HG02852 (cell line): ENCODE data around the gene SLC12A5.
"Not testable (repeated sequence)": the region's sequence is repeated elsewhere in the genome, so short reads cannot be mapped to it uniquely, and the experiment has no call there.

ENCODE experiments used
- ATAC-seq: cut with Tn5 transposase; IDR thresholded peaks from one replicate; pipeline ENCODE4 v1.9.1; 2021; ENCODE audit warnings: mild to moderate bottlenecking, moderate library complexity; ENCODE audit not compliant: unreplicated experiment

SLC12A5 gene

DNA sequence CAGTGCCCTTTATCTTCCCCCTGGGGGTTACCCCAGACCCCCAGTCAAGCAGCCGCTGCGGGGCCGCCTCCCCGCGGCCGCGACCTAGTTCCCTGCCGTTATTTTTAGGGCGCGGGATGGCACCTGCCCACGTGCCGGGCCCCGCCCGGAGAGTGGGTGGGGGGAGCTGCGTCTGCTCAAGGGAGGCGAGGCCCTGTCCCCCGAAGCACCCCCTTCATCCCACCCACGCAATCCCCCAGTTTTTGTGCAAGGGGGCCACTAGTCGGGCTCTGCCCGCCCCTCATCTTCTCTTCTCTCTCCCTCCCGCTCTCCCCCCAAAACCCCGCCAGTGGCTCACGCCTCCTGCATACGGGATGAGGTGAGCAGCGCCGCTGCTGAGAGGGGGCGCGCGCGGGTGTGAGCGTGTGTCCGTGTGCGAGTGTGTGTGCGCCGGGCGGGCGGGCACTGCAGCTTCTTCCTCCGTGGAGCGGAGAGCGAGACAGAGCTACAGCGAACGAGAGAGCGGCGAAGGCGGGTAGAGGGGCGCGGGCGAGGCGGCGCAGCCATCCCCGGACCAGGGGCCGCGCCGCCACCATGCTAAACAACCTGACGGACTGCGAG, at the start of gene SLC12A5:
TSS of gene SLC12A5 (plus strand) at position 444 of the 600 bp plus-strand sequence. CDS start at position 574, 130 bp downstream.
- no peak for ATAC-seq

DNA sequence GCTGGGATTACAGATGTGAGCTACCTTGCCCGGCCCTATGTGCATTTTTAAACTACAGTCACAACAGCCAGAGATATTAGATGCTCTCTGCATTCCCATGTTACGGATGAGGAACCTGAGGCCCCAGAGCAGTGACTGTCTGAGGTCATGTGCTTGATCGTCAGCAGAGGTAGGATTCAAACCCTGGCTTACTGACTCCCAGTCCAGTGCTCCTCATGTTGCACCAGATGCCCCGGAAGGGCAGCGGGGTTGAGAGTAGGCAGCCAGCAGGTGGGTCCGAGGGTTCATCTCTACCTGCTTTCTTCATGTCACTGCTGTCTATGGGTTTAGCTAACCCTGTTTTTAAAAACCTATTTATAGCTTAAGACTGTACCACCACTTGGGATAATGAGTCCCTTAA, 47.8 kb upstream of the SLC12A5 start:
- no peak for ATAC-seq

DNA sequence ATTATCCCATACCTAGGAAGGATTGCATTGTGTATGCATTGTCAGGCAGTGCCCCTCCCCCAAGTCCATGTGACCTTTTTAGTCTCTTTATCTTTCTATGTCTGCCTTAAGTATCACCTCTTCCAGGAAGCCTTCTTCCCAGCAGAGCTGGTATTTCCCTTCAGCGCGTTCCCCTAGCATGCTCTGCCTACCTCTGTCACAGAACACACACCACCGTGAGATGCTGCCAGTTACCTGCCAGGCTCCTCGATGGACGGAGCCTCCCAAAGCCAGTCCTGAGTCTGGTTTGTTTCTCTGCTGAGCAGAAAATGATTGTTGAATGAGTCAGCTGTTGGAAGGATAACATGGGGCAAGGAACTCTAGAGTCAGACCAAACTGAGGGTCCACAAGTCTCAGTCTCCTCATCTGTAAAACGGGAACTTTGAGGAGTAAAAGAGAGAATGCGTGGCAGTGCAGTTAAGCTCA, 45.7 kb upstream of the SLC12A5 start:
- ATAC-seq, result no peak

DNA sequence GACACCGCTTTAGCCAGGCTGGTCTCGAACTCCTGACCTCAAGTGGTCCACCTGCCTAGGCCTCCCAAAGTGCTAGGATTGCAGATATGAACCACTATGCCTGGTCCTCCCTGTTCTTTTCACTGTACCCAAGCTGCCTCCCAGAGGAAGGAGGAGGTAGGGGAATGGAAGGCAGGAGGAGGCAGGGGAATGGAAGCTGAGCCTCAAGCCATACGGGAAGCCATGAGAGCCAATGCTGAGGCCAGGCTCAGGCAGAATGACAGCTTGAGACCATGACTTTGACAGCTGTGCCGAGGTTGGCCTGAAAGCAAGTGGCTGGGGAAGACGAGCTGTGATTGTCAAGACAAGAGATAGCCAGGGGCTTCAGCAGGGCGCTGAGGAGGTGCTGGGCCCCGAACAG, 43.4 kb upstream of the SLC12A5 start:
- no peak for ATAC-seq

DNA sequence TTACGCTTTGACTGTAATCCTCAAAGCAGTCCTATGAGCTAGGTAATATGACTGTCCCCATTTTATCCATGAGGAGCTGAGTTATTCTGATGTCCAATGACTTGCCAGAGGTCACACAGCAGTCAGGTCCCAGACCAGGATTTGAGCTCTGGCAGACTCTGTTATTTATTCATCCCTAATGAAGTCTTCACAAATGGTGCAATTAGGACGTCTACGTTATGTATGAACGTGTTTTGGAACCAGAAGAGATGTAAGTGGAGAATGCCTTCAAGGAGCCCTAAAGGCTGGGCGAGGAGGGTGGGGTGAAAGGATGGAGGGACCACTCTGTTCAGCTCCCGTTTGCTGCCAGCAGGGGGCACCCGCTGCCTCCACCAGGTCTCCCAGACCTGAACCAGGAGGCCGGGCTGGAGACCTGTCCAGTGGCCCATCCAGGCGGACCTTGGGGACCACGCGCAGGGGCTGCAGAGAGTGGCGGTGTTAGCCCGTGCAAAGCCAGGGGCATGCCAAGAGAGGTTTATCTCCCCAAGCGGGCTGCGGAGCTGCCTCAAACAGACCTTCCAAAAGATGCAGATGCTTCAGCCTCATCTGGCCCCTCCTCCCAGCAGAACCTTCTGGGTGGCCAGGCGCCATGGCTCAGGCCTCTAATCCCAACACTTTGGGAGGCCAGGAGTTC, 41.8 kb upstream of the SLC12A5 start:
- ATAC-seq, result no peak

DNA sequence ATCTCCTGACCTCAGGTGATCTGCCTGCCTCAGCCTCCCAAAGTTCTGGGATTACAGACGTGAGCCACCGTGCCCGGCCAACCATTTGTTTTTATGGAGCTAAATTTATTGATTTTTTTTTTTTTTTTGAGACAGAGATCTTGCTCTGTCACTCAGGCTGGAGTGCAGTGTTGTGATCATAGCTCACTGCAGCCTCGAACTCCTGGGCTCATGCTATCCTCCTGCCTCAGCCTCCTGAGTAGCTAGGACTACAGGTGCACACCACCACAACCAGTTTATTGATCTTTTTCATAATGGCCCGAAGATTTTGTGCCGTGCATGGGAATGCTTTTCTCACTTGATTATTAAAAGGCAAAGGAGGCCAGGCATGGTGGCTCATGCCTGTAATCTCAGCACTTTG, 40.2 kb upstream of the SLC12A5 start:
- not testable (repeated sequence) for ATAC-seq

DNA sequence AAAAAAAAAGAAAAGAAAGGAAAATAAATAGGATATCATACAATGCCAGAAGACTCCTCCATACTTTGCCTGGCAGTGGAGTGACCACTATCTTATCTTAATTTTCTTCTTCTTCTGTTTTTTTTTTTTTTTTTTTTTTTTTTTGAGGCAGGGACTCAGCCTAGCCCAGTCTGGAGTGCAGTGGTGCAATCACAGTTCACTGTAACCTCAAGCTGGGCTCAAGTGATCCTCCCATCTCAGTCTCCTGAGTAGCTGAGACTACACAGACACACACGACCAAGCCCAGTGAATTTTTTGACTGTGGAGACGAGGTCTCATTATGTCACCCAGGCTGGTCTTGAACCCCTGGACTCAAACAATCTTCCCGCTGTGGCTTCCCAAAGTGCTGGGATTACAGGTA, 37.4 kb upstream of the SLC12A5 start:
- ATAC-seq, result no peak

DNA sequence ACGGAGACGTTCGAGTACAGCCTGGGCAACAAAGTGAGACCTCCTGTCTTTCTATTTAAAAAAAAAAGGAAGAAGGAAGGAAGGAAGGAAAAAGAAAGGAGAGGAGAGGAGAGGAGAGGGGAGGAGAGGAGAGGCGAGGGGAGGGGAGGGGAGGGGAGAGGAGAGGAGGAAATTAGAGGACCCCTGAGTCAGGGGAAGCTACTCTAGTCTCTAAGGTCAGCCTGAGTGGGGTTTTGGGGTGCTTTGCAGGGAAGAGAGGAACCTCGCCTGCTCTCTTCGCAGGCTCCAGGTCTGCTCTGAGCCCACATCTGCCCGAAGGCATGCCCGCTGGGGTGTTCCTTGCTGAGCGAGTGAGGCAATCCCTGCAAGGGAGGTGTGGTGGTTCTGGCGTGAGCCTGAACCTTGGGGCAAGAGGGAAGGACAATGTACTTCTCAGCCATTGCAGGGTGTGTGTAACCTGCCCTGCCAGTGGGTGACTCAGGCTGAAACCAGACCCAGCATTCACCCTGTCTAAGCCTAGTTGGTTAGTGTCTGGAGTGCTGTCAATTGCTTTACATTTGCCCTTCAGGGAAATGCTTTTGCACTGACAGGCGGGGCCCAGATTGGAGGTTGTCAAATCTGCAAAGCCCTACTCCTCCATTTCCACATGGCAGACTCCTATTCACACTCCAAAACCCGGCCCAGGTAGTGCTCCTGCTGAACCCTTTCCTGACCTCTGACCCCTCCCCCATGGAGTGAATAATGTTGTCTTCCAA, 35.6 kb upstream of the SLC12A5 start:
- ATAC-seq, result no peak

DNA sequence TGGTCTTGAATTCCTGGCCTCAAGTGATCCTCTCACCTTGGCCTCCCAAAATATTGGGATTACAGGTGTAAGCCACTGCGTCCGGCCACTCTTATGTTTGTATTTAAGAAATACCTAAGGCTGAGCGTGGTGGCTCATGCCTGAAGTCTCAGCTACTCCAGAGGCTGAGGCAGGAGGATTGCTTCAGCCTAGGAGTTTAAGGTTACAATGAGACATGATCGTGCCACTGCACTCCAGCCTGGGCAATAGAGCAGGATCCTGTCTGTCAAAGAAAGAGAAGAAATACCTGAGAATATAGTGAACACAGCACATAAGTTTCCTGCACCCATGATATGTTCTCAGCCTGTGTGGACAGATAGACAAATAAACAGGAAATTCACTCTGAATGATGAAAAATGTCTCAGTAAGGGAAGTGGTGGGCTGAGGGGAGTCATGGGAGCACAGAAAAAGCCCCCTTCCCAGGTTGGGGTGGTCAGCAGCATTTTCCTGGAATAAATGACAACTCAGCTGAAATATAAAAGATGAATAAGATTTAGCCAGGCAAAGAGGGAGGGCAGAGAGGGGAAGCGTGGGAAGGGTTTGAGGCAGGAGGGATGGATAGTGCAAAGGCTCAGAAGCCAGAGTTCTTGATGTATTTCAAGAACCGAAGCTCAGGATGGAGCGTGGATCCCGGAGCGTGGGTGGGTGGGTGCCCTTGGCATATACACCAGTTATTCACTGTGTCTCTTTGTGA, 34.1 kb upstream of the SLC12A5 start:
- no peak for ATAC-seq

DNA sequence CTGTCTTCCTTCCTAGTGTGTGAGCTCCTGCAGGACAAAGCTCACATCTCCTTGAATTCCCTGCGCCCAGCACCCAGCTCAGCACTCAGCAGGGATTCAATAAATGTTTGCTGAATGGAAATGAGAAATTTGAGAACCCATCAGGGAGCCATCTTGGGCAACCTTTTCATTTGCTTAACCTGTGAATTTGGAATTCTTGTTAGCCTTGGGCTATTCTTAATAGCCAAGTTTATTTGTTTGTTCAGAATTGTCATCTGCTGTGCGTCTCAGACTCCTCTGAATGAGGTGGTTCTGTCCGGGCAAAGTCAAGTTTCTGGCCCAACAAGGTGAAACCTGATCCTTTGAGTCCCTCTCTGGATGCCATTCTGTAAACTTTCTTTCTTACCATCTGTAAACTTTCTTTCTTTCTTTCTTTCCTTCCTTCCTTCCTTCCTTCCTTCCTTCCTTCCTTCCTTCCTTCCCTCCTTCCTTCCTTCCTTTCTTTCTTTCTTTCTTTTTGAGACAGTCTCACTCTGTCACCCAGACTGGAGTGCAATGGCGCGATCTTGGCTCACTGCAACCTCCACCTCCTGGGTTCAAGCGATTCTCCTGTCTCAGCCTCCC, 33.4 kb upstream of the SLC12A5 start:
- ATAC-seq, result not testable (repeated sequence)

DNA sequence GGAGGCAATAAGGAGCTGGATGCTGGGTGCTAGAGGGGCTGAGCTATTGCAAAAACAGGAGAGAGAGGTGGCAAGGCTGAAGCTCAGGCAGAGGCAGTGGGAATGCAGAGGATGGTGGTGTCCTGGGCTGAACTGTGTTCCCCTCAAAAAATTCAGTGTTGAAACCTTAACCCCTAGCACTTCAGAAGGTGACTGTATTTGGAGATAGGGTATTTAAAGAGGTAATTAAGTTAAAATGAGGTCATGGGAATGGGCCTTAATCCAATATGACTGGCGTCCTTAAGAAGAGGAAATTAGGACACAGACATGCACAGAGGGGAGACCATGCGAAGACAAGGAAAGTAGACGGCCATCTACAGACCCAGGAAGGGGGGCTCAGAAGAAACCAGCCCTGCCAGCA, 31.8 kb upstream of the SLC12A5 start:
- ATAC-seq, result no peak

DNA sequence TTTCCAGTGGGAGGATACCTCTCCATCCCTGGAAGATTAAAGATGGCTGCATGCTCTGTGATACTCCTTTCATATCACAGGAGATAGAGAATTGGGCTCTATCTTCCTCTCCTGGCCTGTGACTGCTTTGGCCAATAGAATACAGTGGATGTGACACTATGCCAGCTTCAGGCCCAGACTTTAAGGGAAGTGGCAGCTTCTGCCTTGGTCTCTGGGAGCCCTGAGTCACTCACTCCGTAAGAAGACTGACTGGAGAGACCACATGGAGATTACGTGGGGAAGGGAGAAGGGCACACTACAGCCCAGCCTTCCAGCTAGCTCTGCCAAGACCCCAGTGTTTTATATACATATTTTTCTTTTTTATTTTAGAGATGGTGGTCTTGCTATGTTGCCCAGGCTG, 30.7 kb upstream of the SLC12A5 start:
- no peak for ATAC-seq

DNA sequence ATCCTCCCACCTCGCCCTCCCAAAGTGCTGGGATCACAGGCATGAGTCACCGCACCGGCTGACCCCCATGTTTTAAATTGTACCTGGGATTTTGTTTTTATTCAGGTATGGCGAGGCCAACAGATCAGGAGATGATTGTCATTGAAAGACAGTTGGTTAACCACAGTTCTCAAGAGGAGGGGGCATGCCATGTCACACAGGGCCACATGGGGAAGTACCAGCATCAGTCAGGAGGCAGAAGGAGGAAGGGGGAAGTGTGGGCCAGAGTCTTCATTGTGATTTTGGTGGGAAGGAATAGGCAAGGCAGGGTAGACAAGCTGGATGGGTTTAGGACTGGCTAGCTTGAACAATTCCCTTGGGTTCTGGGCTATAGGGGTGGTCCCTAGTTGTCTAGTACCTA, 30.3 kb upstream of the SLC12A5 start:
- no peak for ATAC-seq

DNA sequence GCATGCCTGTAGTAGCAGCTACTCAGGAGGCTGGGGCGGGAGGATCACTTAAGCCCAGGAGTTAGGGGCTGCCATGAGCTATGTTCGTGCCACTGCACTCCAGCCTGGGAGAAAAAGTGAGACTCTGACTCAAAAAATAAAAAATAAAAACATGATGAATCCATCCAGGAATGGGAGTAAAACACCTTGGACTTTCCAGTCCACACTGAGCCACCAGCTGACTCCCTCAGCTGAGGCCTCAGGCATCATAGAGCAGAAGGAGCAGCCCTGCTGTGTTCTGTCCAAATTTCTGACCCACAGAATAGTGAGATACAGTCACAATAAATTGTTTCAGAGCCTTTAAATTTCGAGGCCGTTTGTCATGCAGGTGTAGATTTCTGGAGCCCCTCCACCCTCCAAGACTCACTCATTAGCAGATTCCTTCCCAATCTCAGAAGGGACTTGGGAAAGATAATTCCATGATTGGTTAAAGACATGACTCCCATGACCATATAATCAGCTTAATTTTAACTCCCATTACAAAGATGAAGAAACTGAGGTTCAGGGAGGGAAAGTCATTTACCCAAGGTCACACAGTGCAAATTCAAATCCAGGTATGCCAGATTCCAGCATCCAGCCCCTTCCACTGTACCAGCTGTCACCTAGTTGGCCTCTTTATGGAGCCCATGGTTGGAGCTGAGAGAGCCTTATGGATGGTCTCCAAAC, 29.3 kb upstream of the SLC12A5 start:
- ATAC-seq, result no peak

DNA sequence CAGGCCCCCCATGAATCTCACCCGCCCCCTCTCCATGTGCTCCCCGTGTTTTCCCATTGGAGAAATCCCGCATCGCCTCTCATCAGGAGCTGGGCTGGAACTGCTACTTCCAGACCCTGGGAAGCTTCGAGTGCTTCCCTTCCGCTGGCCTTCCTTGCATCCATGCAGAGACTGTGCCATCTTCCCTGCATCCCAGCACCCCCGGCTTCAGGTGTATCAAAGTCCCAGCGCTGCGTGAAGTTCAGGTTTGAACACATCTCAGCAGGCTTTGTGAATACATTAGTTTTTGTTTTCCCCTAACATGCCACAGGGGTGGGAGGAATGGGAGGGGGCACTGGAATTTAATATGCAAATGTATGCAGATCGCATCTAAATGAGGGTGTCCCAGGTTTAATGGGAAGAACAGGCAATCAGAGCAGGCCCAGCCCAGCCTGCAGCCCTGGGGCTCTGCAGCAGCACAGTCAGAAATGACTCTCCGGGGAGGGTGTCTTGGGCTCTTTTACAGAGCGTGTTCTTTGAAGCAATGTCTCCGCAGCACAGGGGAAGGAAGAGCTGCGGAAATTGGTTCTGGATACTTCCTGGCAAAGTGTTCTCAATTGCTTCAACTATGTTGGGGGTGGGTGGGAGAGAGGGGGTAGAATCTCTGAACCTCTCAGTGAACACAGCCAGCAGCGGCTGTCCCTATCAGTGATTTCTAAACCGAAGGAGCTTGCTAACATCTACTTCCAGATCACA, 28.6 kb upstream of the SLC12A5 start:
- ATAC-seq, result no peak

DNA sequence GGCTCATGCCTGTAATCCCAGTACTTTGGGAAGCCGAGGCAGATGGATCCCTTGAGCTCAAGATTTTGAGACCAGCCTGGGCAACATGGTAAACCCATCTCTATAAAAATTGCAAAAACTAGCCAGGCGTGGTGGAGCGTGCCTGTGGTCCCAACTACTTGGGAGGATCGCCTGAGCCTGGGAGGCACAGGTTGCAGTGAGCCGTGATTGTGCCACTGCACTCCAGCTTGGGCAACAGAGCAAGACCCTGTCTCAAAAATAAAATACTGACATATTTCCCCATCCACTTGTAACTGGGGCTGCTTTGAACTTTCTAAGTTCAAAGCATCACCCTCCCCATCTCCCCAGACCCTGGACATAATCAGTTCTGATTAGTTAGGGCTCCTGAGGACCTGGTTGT, 27.5 kb upstream of the SLC12A5 start:
- ATAC-seq, result no peak

DNA sequence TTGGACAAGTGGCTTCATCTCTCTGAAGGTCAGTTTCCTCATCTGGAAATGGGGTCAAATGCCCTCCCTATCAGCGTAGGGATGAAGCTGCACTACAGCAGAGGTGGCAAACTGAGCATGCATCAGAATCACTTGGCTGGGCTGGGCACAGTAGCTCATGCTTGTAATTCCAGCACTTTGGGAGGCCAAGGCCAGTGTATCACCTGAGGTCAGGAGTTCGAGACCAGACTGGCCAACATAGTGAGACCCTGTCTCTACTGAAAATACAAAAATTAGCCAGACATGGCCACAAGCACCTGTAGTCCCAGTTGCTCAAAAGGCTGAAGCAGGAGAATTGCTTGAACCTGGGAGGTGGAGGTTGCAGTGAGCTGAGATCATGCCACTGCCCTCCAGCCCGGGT, 27.0 kb upstream of the SLC12A5 start:
- no peak for ATAC-seq

DNA sequence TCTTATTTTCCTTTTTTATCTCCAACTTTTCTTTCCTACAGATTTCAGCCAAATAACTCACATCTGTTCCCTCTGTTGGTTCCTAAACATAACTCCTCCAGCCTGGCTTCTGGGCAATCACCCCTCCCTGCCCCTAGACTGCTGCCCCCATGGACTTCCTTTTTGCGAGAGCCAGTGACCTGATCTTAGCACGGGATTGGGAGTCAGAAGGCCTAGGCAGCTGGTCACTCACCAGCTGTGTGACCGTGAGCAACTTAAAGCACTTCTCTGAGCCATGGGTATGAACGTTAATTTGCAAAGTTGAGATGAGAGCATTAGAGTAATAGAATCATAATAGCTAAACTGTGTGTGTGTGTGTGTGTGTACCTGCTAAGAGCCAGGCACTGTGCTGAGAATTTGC, 24.8 kb upstream of the SLC12A5 start:
- no peak for ATAC-seq

DNA sequence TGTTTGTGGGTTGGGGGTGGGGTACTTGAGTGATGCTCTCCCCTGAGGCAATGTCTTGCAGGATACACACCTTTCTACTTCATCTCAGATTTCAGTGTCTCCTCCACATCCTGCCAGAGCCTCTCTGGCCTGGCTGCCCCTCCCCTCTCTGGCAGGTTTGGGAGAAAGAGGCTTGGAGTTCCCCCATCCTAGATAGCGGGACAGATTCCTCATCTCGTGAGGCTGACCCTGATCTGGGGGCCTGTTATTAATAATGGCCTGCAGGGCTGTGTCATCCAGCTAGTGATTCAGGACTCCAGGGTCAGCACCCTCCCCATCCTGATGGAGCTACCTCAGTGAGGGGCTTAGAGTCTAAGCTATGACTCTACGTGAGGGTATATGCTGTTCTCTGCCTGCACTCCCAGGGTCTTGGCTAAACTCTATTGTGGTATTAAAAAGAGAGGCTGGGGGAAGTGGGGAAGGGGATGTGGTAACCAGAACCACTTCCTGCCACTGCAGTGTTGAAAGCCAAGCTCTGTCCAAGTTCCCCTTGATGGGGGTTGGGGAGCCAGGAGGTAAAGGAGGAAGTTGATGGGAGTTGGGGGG, 24.0 kb upstream of the SLC12A5 start:
- no peak for ATAC-seq
